Retinal pigment epithelial cell (primary cell): ENCODE data around the gene GALNT17.

Experiments
- DNase-seq: peaks from one replicate; pipeline ENCODE4 v3.0.0-alpha.2; 2010; ENCODE audit warnings: low read depth
- H3K4me3 ChIP-seq: 2 replicates; pipeline ENCODE4 v1.5.1; 2011; ENCODE audit warnings: mild to moderate bottlenecking, low read length, control low read depth, moderate library complexity
- CTCF ChIP-seq: conservative IDR thresholded peaks from 2 replicates; pipeline ENCODE4 v1.5.1; 2011; ENCODE audit warnings: low read depth, low read length, control low read depth, inconsistent platforms

The GALNT17 gene

DNA sequence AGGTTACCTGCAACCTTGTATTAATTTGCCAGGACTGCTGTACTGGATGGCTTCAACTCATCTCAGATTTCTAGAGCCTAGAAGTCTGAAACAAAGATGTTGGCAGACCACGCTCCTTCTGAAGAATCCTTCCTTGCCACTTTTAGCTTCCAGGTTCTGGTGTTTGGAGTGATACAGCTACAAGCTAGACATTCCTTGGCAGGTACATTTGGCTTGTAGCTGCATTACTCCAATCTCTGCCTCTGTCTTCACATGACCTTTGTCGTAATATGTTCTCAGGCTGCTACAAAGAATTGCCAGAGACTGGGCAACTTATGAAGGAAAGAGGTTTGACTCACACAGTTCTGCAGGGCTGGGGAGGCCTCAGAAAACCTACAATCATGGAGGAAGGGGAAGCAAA lies 146.3 kb downstream of the GALNT17 start:
- H3K4me3 ChIP-seq: no peak overlapping the region
- no peak for DNase-seq
- no peak for TF ChIP-seq CTCF

DNA sequence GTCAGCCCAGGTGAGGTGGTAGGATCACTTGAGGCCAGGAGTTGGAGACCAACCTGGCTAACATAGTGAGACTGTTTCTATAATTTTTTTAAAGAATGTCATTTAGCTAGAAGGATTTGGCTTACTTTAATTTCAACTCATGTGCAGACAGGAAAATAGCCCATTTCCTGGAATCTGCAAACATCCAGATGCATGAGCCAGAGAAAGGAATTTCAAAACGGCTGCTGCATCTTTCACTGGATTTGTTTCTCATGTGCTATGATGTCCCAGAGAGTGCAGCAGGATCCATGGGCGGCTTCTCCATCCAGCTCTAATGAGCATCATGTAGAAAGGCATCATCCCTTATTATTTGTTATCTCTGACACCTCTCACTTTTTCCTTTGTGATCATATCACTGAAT lies 149.3 kb downstream of the GALNT17 start:
- TF ChIP-seq CTCF: no peak
- DNase-seq: no peak

DNA sequence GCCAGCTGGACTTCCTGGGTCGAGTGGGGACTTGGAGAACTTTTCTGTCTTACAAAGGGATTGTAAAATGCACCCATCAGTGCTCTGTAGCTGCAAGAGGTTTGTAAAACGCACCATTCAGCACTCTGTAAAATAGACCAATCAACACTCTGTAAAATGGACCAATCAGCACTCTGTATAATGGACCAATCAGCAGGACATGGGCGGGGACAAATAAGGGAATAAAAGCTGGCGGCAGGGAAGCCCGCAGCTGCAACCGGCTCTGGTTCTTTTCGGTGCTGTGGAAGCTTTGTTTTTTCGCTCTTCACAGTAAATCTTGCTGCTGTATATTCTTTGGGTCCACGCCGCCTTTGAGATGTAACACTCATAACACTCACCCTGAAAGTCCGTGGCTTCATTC lies 151.9 kb downstream of the GALNT17 start:
- TF ChIP-seq CTCF: no peak
- H3K4me3 ChIP-seq: no peak overlapping the region
- DNase-seq: no peak

More for the DNA sequence above, 149.3 kb downstream of the GALNT17 start:
- no peak overlapping the region for H3K4me3 ChIP-seq

DNA sequence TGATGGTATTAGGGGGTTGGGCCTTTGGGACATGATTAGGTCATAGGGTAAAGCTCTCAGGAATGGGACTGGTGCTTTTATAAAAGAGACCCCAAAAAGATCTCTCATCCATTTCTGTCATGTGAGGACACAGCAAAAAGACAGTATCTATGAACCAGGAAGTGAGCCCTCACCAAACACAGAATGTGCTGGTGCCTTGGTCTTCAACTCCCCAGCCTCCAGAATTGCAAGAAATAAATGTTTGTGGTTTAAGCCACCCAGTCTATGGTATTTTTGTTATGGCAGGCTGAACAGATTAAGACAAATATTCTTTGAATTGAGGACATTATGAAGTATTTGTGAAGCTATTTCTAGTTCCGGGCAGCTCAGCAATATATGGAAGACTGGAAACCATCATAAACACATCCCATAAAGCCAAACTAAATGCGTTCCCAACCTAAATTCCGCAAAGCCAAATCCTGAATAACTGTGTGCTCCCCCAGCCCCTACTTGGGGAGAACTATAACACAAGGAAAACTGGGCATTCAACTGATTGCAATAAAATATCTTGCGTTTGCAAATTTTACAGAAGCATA lies 153.7 kb downstream of the GALNT17 start:
- DNase-seq: no peak
- no peak overlapping the region for H3K4me3 ChIP-seq
- TF ChIP-seq CTCF: no peak

GRCh38 chr7:71286336-71286735 lies 154.4 kb downstream of the GALNT17 start:
- no peak for DNase-seq
- TF ChIP-seq CTCF: no peak
- no peak overlapping the region for H3K4me3 ChIP-seq

DNA sequence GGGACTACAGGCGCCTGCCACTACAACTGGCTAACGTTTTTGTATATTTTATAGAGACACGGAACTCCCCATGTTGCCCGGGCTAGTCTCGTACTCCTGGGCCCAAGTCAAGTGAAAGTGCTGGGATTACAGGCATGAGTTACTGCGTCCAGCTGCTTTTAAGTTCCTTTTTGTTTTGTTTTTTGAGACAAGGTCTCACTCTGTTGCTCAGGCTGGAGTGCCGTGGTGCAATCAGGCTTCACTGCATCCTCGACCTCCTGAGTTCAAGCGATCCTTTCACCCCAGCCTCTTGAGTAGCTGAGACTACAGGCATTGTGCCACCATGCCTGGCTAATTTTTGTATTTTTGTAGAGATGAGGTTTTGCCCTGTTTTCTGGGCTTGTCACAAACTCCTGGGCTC lies 155.0 kb downstream of the GALNT17 start:
- no peak for DNase-seq
- no peak for TF ChIP-seq CTCF
- no peak overlapping the region for H3K4me3 ChIP-seq

DNA sequence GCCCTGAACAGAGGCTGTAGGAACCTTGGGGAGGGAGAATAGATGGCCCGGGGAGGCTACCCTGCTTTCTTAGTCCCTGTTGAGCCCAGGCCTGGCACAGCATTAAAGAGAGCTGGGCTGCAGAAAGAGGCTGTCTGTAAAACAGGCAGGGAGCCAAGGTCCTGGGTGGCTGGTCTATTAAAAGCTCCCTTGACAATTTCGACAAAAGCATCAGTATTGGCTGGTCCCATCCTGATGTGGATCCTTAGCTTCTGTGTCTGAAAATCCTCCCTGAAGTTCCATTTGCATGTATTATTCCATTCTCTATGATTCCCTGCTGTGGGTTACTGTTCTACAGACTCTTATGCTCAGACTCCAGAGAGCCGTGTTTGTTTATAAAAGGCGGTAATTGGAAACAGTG lies 158.5 kb downstream of the GALNT17 start:
- no peak for TF ChIP-seq CTCF
- H3K4me3 ChIP-seq: no peak overlapping the region
- DNase-seq: no peak
